ENCODE data around the gene TUBB2A.

TUBB2A gene

GRCh38 chr6:3124667-3125066, 32.7 kb downstream of the TUBB2A start:
- no peak for DNase-seq (ENCODE audit: low read depth in 3 of 3, low spot score in 1 of 3)

GRCh38 chr6:3122823-3123182, 34.5 kb downstream of the TUBB2A start:
- DNase-seq (ENCODE audit: low read depth in 3 of 3, low spot score in 1 of 3) = no peak

- DNase-seq (ENCODE audit: low read depth in 3 of 3, low spot score in 1 of 3) = no peak
These were observed 36.6 kb downstream of the TUBB2A start for GRCh38 chr6:3120765-3121089.

- no peak for DNase-seq (ENCODE audit: low read depth in 3 of 3, low spot score in 1 of 3)
These were observed 38.2 kb downstream of the TUBB2A start for GRCh38 chr6:3119040-3119723.

GRCh38 chr6:3118353-3119039, 38.8 kb downstream of the TUBB2A start, which contains the start of gene BPHL:
TSS of gene BPHL (plus strand) at chr6:3118711. CDS start at chr6:3118741, 30 bp downstream.
- peak; percentile 99 to 100 (median 99) for DNase-seq (ENCODE audit: low read depth in 3 of 3, low spot score in 1 of 3)

GRCh38 chr6:3117912-3118352, 39.4 kb downstream of the TUBB2A start:
- DNase-seq (ENCODE audit: low read depth in 3 of 3, low spot score in 1 of 3) = no peak

GRCh38 chr6:3114377-3114776, 43.0 kb downstream of the TUBB2A start:
- DNase-seq (ENCODE audit: low read depth in 3 of 3, low spot score in 1 of 3) = no peak

- no peak for DNase-seq (ENCODE audit: low read depth in 3 of 3, low spot score in 1 of 3)
These were observed 47.6 kb downstream of the TUBB2A start for GRCh38 chr6:3109761-3110160.

GRCh38 chr6:3108746-3109414, 48.5 kb downstream of the TUBB2A start:
- DNase-seq (ENCODE audit: low read depth in 3 of 3, low spot score in 1 of 3) = no peak
